HG03064 (cell line): ENCODE measurements around the gene CNGA4.
"Not testable (repeated sequence)": the region's sequence is repeated elsewhere in the genome, so short reads cannot be mapped to it uniquely, and the experiment has no call there.

Experiments
- ATAC-seq: cut with Tn5 transposase; IDR thresholded peaks from one replicate; pipeline ENCODE4 v1.9.1; 2021; ENCODE audit warnings: low read depth; ENCODE audit not compliant: unreplicated experiment

CNGA4 gene

DNA sequence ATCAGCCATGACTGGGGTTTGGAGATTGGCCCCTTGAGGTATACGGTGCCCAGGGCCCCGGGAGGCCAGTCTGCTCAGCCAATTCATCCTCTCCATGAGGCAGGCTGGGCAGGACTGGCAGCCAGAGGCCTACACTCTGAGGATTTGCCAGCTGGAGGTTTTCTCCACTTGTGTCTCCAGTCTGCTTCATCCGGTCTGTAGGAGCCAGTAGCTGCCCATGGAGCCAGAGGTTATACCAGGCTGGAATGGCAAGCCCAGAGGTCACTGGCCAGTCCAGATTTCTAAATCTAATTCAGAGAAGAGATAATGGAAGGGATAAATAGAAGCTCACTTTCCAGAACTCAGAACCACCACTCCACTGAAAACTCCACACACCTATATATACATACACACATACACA is 14.5 kb upstream of the CNGA4 start:
- no peak for ATAC-seq

- no peak for ATAC-seq
Measured at GRCh38 chr11:6225024-6225423, 13.9 kb upstream of the CNGA4 start.

- ATAC-seq: no peak
Measured at GRCh38 chr11:6225896-6226295, 13.0 kb upstream of the CNGA4 start.

DNA sequence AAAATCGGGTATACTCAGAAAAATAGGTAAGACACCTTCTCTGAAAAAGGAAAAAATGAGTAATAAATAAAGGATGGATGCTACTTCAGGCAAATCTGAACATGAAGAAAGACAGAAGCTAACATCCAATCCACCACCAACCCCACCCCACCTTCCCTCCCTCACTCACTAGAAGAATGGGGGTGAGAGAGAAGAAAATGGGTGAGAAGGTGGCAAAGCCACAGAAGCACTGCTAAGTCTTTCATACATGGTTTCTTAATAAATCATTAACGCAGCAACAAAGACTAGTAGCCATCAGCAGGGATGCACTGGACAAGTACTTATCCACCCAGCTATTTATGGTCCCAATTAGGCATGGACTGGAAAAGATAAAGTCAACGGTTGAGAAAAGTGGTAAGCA is 10.4 kb upstream of the CNGA4 start:
- no peak for ATAC-seq

DNA sequence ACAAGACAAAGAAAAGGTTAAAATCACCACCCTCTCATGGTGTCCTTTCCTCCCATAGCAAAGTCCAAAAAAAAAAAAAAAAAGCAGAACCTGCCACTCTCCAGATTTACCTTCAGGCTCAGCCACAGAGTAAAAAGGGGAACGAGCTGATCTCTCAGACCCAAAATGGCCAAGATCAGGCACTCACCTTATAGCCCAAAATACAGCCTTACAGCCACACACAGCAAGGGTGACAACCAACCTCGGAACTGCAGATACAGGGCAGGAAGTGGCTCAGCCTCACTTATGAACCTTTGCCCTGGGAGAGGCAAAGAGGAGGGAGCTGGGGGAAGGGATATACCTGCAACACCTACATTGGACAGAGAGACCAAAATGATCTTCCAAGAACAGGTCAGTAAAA is 9.0 kb upstream of the CNGA4 start:
- ATAC-seq: no peak

DNA sequence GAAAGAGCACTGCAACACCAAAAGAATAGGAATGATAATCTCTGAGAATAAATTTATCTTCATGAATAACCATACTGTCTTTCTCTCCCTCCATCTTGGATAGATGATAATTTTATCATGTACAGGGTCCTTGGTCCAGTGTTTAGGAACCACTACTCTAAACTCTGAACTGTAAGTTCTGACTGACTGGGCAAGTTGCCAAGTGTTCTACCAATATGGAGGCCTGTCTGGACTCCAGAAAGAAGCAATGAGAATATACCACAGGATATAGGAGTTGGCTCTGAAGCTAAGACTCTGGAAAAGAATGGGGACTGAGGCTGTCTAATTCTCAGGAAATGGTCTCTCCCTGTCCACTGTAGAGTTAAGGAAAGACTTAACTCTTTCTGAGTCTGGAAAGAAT is 6.0 kb upstream of the CNGA4 start:
- no peak for ATAC-seq

- ATAC-seq: peak; percentile 0
Measured at GRCh38 chr11:6233984-6234386, 4.9 kb upstream of the CNGA4 start.

DNA sequence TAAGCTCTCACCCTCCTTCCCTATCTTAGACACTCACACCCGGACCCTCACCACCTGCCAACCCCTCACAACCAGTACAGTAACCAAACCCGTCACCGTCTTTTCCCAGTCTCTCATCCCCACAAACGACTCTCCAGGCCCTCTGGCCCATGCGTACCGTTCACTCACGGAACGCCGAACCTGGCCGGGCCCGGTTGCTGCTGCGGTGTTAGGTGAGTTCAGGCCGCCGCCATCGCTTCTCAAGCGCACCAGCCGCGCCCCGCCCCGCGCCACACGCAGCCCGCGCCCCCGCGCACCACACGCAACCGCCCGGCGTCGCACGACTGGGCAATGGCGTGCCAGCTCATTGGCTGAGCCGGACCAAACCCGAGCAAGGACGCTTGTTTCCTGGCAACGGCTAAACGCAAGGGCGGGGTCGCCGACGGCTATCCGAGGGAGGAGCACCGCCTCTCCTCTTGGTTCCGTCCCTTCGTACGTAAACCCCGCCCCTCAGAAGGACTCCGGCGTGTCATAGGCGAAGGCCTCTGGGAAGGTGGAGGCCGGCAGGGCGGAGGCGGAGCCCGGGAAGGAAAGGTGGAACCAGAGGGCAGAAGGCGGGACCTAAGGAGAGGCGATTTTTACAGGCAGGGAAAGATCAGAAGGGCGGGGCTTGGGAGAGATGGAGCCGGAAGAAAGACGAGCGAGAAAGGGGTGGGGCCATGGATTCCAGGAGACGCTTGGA is 4.3 kb upstream of the CNGA4 start, which contains the start of gene FHIP1B:
Gene FHIP1B, minus strand, starts transcription at position 250 of the 721 bp plus-strand sequence. CDS start 10,120 bp downstream, outside the sequence.
- peak; percentile 97 for ATAC-seq

DNA sequence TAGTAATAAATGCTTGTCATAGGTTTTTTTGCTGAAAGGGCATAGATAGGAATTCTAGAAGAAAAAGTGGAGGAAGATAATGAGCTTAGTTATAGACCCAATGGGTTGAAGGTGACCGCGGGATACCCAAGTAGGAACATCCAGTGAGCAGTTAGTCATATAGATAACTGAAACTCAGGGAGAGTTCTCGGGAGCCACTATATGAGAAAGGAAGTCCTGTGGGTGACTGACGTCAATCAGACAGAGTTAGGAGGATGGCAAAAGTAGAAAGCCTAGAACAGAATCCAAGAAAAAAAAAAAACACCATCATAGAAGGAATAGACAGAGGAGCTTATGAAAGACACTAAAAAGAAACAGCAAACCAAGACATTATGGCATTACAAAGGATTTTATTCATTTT is 1.6 kb upstream of the CNGA4 start:
- ATAC-seq: no peak

DNA sequence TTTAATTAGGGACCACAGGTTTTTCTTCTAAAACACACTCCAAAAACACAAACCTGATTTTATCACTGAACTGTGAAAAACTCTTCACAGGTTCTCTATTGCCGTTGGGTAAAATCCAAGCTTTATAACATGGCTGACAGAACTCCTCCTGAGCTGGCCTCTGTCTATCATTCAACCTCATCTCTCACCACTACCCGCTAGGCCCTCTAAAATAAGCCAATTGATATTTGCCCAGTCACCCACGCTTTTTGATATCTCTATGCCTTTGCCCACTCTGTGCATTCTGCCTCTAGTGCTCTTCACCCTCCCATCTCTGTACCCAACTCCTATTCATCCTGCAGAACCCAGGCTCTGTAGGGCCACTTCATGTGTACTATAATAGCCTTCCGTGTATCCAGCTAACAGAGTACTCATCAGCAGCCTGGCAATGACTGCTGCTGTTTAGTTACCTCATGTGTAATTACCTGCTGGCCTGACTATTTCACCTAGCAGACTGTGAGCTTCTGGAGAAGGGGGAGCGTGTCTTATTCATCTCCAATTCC is 1.1 kb upstream of the CNGA4 start:
- no peak for ATAC-seq

GRCh38 chr11:6240139-6240538 is 1.2 kb downstream of the CNGA4 start:
- no peak for ATAC-seq

- no peak for ATAC-seq
Measured at GRCh38 chr11:6240781-6241180, 1.9 kb downstream of the CNGA4 start.

- ATAC-seq: no peak
Measured at GRCh38 chr11:6241316-6241715, 2.4 kb downstream of the CNGA4 start.

- no peak for ATAC-seq
Measured at GRCh38 chr11:6245536-6245935, 6.6 kb downstream of the CNGA4 start.

DNA sequence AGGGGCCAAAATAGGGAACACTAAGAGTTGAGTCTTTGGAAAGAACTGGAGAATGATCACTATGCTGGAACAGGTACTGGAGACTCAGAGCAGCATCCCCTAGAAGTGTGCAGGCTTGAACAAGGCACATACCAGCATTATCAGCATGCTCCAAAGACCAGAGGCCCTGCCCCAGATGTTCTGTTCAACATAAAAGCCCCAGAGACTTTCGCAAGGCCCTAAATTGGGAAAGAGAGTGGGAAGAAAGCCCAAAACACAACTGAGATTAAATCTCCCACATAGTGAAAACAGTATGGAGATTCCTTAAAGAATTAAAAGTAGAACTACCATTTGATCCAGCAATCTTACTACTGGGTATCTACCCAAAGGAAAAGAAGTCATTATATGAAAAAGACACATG is 9.4 kb downstream of the CNGA4 start:
- ATAC-seq: no peak

- not testable (repeated sequence) for ATAC-seq
Measured at GRCh38 chr11:6248897-6249296, 10.0 kb downstream of the CNGA4 start.

DNA sequence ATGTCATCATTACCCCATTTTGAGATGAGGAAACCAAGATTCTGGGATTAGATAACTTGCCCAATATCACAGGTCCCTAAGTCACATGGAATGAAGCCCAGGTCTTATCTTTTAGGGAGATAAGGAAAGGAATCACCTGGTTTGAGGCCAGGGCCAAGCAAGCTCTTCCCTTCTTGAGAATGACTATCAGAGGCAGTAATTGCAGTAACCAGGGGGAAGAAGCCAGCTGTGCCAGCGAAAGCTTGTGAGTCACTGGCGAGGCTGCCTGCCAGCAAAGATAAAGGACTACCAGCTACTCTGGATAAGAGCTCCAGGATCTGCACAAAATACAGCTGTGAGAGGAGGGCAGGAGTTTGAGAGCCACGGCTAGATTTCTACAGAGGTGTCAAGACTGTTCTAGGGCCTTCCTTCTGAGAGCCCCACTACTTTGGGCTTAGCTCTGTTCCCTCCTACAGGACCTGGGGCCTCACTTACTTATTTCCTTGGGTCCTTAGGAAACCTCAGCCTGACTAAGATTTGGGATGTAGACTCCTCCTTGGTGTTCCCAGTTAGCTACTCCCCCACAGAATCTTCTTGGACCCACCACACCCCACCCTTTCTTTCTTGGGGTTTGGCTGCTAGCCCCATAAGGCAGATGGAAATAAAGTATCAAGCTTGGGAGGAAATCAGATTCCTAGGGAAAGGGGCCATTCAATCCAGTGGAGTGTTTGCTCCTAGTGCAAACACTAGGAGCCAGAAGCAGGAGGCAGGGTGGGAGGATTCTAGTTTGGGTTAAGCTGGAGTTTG is 11.1 kb downstream of the CNGA4 start:
- no peak for ATAC-seq

DNA sequence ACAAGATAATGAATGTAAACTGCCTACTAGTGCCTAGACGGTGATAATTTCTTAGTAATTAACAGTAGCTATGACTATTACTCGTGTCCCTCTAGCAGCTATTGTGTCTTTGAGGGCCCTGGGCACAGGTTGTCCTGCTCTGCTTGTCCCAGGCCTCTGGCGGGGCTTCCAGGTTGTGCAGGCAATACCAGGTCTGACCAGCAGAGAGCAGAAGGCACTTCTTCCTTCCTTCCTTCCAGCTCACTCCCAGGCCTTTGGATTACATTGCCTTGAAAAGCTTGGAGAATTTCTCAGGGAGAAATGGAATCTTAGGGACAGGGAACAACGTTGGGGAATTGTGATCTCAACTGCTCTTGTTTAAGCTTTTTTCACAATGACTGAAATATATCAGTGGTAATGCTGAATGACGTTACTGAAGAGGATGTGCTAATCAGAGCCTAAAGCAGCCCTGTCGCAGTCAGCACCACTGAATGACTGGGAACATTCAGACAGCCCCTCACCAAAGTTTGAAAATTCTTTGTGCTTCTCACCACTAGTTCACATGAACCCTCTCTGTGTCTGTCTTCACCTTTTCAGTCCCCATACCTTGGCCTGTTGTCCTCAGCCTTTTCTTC is 12.3 kb downstream of the CNGA4 start:
- no peak for ATAC-seq

GRCh38 chr11:6251990-6252473 is 13.1 kb downstream of the CNGA4 start:
- ATAC-seq: no peak

DNA sequence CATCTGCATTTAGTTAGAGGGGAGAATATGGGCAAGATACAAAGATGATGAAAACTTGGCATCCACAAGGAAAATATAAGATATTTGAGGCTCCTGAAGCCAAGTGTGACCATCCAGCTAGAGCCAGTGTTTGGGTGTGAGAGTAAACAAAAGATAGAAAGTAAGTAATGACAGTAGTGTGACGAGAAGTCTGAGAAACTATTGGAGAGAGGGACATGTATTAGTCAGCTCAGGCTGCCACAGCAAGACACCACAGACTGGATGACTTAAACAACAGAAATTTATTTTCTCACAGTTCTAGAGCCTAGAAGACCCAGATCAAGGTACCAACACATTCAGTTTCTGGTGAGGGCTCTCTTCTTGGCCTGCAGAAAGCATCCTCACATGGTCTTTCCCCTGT is 14.3 kb downstream of the CNGA4 start:
- ATAC-seq: no peak

- no peak for ATAC-seq
Measured at GRCh38 chr11:6258141-6258540, 19.3 kb downstream of the CNGA4 start.
